GM18508 (cell line): ENCODE measurements around the gene ITPR1.

ENCODE experiments used
- ATAC-seq: cut with Tn5 transposase; IDR thresholded peaks from one replicate; pipeline ENCODE4 v1.9.1; 2021; ENCODE audit warnings: moderate number of reproducible peaks; ENCODE audit not compliant: insufficient read depth, unreplicated experiment

ITPR1 gene

DNA sequence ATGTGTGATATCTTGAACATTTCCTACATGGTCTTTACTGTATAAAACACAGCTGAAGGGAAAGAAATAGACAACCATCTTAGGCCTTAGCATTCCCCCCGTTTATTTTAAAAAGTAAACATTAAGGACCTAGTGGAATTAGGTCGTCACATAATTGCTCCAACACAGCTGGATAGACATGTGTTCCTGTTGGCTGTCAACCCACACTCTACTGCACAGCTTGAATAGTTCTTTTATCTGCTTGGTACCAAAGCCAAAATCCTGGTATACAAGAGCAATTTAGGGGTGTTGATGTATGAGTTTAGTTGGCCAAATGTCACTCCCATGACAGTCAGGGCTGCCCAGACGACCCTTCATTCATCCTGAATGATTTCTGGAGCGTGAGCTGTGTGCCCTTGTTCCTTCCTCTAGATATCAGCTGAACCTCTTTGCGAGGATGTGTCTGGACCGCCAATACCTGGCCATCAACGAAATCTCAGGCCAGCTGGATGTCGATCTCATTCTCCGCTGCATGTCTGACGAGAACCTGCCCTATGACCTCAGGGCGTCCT is 179.7 kb downstream of the ITPR1 start:
- ATAC-seq: no peak

DNA sequence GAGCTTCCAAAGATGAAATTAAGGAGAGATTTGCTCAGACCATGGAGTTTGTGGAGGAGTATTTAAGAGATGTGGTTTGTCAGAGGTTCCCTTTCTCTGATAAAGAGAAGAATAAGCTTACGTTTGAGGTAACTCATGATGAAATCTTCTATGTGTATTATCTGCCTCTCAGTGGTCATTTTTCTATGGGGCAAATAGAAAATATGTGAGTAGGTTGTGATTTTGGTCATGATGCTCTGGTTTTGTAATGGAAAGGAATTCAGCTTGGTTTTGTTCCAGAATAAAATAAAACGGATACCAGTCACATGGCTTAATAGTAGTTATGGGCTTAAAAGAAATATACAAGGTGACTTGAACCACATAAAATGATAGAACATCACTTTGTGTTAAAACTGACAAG is 181.1 kb downstream of the ITPR1 start:
- no peak for ATAC-seq

DNA sequence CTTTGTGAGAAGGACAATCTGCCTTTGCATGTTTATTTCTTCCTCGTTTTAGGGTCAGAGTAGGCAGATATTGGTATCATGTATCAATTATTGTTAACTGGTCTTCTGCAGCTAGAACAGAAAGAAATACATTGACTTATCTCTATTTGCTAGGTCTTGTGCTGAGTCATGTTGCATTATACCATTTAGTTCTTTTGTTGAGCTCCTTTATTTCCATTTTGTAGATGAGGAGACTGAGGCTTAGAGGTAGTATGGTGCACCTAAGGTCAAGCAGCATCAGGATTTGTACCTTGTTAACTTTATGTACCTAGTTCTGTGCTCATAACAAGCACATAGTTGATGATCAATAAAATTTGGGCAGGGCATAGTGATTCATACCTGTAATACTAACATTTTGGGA is 182.6 kb downstream of the ITPR1 start:
- no peak for ATAC-seq

DNA sequence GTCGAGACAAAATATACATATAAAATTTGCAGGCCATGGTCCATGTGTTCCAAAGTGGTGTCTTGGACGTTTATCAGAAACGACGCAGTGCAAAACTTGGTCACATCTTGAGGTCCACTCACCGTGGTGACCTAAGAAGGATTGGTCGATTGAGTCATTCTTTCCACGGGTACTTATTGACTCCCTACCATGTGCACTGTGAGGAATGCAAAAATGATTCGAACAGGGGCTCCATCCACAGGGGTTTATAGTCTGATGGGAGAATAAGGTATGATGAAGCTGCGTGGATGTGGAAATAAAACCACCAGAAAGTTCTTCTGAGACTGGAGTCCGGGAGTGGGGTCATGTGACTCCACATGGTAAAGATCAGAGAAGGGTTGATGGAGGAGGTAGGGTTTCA is 185.2 kb downstream of the ITPR1 start:
- no peak for ATAC-seq

DNA sequence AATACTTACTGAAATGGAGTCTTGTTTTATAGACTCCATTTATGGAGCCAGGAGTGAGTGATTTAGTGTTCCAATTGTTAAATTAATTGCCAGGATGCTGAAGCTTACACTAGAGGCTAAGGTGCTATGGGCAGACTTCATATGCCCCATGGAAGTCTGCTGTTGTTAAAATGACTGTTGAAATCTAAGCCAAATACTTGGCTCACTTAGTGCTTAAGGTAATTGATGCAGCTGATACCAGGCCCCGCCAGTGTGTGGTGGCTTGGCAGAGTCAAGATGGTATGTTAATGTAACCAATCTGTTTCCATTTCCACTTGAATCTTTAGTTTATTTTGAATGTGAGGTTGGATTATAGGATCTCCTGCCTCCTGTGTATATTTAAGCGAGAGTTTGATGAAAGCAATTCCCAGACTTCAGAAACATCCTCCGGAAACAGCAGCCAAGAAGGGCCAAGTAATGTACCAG is 187.1 kb downstream of the ITPR1 start:
- no peak for ATAC-seq

DNA sequence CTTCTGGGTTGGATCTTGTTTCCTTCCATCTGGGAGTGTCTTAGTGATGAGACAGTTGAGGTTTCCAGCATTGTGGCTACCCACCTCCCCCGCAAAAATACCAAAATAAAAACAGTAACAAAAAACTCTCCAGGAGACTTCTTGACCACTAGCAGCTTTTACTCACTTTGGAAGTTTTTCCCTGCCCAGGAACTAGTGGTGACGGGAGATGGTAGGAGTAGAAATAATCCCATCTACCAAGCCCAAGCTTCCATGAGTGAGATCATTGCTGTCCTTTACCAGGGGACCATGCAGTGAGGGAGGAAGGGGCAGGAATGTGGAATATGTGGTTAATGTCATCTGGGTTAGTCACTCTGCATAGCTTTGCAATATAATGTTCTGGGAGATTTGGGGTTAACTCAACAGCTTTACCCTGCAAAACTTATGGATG is 187.7 kb downstream of the ITPR1 start:
- no peak for ATAC-seq

DNA sequence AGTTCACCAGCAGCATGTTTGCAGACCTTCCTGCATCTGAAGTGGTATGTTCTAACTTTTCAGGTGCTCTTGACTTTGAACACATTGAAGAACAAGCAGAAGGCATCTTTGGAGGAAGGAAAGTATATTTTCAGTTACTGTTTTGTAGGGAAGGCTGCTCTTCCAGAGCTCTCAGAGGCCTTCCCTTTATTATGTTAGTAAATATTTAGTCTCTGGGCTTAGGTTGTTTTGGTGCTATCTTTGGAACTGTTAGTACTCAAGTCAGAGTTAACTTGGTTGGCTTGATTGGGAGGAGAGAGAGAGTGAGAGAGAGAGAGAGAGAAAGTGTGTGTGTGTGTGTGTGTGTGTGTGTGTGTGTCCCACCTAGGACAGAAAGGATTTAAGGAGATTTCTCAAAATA is 188.2 kb downstream of the ITPR1 start:
- no peak for ATAC-seq

DNA sequence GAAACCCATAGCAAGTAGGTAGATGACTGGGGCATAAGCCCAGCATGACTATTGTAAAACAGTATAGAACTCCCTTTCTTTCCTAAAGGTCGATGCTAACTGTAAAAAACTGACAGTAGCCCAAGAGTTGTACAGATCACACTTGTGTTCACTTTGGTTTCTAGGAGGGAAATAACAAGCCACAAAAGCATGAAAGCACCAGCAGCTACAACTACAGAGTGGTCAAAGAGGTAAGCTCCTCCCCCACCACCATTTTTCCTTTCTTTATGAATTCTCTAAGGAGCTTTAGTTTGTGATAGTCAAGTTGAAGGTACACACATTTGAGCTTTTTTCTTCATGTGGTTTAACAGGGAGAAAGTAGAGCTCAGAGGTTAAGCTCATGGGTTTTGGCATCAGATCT is 191.0 kb downstream of the ITPR1 start:
- ATAC-seq: no peak

DNA sequence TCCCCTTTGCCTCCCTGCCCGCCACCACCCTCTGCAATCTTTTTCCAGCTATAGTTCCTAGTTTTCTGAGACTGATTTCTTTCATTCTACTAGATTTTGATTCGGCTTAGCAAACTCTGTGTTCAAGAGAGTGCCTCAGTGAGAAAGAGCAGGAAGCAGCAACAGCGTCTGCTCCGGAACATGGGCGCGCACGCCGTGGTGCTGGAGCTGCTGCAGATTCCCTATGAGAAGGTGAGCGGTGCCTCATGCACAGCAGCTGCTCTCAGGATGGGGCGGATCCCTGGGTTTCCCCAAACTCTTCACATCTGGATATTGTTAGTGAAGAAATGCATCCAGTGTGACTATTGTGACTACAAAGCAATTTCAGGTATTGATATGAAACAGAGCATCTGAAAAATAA is 191.8 kb downstream of the ITPR1 start:
- no peak for ATAC-seq

DNA sequence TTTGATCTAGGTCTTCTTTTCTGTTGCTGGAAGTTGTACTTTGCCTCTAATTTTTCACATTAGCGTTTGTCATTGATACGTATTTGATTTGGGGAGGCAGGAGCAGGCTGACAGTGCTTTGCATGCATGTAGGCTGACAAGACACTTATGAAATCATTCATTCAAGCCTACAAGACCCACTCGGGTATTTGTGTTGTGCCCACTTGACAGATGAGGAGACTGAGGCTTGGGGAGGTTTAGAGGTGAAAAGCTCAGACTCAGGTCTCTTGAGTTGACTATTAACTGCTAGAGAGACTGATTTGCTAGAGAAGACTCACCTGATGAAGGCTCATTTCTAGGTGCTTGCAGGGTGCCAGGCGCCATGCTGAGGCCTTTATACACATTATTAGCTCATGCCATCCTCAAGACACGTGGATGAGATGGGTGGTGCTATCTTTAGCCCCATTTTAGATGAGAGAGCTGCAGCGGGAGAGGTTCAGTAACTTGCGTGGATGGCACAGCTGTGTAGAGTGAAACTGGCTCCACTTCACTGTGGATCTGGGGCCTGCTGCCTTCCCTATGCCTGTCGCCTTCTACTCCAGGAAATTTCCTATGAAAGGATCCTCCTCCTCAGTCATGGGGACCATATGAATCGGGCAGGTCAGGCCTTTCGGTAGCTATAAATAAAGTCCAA is 192.7 kb downstream of the ITPR1 start:
- ATAC-seq: no peak

DNA sequence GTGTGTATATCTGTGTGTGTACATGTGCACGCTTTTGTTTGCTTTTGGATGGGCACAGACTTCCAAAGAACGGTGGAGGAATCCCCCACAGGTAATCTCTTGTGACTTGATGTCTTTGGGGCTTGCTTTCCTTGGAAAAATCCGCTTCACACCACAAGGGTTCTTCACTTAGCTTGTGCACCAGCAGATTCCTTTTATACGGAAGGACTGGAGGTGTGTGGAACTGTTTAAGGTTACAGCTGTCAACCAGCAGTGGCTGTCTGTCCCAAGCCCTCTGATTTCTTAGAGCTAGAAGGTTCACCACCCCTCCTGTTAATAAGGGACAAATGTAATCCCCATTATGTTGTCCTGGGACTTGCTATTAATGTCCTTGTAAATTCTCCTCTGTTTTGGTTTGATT is 193.5 kb downstream of the ITPR1 start:
- no peak for ATAC-seq

DNA sequence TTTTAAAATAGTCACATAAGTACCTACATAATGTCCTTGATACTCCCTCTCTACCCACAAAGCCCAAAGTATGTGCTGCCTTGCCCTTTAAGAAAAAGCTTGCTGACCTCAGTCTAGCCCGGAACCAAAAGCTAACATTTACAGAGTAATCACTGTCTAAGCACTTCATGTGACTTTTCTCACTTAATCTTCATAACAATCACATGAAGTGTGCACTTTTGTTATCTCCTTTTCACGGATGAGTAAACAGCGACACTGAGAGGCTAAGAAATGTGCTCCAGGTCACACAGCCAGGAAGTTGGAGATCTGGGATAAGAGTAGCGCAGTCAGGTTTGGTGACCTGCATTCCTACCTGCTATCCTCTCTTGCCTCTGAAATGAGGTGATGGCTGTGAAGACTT is 194.0 kb downstream of the ITPR1 start:
- no peak for ATAC-seq

DNA sequence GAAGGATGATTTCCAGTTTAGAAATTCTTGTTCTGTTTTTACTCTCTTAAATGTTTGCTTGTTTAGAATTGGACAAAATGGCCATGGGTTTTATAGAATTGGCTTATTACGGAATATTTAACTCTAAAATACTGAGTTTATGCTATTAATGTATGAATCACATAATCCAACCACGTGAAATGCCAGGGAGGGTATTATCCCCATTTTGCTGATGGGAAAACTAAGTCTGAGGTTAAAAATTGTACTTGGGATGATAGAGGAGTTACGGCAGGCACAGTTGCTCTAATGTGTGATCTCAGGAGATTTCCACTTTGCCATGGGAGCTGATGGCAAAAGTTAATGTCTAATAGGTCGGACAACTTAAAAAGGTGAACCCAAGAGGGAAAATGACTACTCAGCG is 194.4 kb downstream of the ITPR1 start:
- no peak for ATAC-seq

DNA sequence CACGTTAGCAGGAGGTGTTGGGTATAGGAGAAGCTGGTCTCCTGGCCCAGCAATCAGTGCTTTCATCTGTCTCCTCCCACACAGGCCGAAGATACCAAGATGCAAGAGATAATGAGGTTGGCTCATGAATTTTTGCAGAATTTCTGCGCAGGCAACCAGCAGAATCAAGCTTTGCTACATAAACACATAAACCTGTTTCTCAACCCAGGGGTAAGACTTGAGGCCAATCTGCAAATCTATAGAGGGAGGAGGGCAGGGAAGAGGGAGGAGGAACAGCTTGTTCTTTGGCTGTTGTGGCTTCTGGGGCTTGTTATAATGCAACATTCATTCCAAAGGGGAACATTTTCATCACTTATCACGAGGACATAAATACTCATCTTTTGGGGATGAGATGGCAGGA is 195.3 kb downstream of the ITPR1 start:
- ATAC-seq: no peak

DNA sequence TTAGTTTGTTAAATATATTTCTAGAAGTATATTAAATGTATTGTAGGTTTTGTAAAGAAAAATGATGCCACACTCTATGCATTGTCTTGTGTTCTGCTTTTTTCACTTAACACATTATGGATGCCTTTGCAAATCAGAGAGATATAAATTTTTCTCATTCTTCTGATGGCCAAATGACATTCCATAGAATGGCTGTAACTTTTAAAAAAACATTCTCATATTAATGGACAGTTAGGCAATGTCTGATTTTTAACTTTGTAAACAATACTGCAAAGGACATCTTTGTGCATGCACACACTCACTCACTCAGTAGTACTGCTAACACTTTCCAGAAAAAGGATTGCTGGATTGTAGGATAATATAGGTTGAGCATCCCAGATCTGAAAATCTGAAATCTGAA is 195.9 kb downstream of the ITPR1 start:
- no peak for ATAC-seq

DNA sequence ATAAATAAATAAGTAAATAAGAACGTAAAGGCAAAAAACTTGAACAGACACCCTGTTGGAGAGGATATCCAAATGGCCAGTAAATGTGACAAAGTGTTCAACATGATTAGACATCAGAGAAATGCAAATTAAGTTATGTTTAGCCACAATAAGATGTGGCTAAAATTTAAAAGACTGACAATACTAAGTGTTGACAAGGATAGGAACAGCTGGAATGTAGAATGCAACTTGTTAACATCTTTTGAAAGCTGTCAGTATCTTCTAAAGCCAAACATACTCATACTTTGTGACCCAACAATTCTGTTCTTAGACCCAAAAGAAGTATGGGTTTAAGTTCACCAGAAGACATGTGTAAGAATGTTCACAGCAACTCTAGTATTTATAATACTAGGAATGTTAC is 197.1 kb downstream of the ITPR1 start:
- ATAC-seq: no peak

DNA sequence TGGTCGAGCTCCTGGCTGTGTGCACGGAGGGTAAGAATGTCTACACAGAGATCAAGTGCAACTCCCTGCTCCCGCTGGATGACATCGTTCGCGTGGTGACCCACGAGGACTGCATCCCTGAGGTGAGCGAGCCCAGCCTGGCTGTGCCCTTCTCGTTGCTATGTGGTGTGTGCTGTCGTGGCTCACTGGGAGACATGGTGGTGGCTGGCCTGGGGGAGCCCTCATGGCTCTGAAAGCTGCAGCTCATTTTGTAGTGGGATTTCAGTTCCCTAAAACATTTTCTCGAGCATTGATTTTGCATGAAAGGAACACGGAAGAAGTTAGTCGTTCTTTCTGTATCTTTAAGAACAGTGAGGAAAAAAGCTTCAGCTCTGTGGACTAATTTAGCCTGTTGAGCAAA is 200.5 kb downstream of the ITPR1 start:
- peak; percentile 75 for ATAC-seq

DNA sequence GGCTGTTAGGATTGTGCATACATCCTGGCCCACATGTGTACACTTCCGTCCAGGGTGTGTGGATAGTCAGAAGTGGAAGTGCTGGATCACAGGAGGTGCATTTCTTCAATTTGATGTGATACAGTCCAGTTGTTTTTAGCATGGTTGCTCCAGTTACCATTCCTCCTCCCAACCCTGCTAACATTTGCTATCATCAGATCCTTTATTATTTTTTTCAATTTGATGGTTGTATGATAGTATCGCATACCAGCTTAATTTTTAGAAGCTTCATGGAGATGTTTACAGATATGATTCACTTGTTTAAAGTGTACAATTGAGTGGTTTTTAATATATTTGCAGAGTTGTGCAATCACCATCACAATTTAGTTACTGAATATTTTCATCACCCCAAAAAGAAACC is 202.7 kb downstream of the ITPR1 start:
- no peak for ATAC-seq

DNA sequence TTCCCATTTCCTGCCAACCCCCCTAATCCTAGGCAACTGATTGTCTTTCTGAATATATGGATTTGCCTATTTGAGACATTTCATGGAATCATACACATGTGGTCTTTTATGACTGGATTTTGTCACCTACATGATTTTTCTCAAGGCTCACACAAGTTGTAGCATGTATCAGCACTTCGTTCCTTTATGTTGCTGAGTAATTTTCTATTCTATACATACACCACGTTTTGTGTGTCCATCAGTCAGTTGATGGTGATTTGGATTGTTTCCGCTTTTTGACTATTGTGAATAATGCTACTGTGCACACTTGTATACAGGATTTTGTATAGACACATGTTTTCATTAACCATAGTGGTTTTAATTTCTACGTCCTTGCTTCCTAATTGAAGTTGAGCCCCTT is 203.1 kb downstream of the ITPR1 start:
- no peak for ATAC-seq

DNA sequence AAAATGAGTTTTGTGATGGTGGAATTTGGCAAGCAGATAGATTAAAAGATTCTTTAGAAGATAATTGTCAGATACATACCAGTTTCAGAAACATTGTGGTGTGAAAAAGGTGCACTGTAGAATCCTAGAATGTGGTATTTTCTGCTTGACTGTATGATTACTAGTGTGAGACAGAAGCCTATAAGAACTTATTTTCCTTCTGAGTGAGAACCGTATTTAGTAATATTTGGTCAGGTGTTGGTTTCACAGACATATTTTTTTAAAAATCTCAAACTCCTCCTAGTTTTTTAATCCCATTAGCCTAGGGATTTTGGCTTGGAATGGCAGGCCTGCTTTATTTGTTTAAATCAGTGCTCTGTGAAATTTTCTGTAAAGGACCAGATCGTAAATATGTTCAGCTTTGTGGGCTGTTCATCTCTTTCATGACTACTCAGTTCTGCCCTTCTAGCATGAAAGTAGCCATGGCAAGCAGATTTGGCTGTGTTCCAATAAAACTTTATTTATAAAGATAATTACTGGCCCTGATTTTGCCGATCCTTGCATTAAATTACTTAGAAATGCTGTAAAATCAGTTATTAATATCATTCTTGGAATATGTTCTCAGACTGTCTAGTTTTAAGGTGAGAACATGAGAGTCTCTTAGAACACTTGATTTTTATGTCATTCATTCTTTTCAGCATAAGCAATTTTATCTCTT is 205.1 kb downstream of the ITPR1 start:
- no peak for ATAC-seq

DNA sequence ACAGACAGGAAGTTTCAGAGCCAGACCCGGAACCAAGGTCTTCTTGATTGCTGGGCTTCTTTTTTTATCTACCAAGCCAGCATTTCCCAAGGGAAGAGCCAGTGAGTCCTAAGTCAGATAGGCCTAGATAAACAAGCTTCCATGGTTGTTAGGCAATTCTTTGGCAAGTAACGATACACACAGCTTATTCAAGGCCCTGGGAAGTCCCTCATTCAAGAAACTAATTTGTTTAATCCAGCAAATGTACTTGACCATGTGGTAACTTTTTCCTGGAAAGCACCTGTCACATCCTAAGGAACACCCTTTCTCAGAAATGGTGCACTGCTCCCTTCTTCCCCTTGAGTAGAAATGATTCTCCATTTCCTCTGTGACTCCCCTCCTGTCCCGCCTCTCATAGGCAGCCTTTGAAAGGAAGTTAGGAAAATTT is 209.9 kb downstream of the ITPR1 start:
- ATAC-seq: no peak

DNA sequence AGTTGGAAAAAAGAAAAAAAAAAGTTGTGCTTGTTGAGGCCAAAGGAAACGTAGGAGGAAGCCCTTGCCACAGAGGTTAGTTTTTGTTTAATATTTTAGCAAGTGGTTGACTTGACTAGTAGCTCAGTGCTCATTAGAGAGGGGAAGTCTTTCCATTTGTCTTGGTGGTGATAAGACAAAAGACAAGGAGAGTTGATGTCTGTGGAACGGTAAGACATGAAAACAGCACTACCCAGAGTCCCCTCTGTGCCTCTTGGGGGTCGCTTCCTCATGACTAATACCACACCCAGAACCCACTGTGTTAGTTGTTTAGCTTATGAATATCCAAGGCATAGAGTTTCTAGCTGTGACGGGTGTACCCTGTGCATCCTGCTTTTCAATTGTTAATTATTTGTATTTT is 211.4 kb downstream of the ITPR1 start:
- ATAC-seq: no peak
